ENCODE measurements around the gene NR4A1. TPM values are rescaled to one million over a fixed set of nuclear protein-coding genes. Genes with fewer than 3 reads are reported as not detected.

The NR4A1 gene
- 8.6 and 21.1 TPM in 2 replicates for total RNA-seq

GRCh38 chr12:52050758-52051541, at the start of gene NR4A1:
Gene NR4A1, plus strand, starts transcription at chr12:52051442. Its CDS starts 2,887 bp downstream, at chr12:52054329.

GRCh38 chr12:52006726-52007157, 44.5 kb upstream of the NR4A1 start, which contains the start of gene TAMALIN:
Gene TAMALIN, plus strand, starts transcription at chr12:52006946. Its CDS starts 74 bp downstream, at chr12:52007020.

GRCh38 chr12:52069327-52070184, 18.3 kb downstream of the NR4A1 start, which contains the start of gene ATG101:
Gene ATG101, plus strand, starts transcription at chr12:52069978. Its CDS starts 3,673 bp downstream, at chr12:52073651.

GRCh38 chr12:52079576-52080402, 28.5 kb downstream of the NR4A1 start, which contains the start of gene SMIM41:
Gene SMIM41, plus strand, starts transcription at chr12:52079704. Its CDS starts 76 bp downstream, at chr12:52079780.

Other genes with a start within 250 kb of the NR4A1 start
- gene FIGNL2, start 202.7 kb upstream of the NR4A1 start, total RNA-seq: 0.09 TPM in 1 of 2 replicates, not detected in the other
- gene ANKRD33, start 163.3 kb upstream of the NR4A1 start, total RNA-seq: not detected in 2 replicates
- gene ACVRL1, start 143.9 kb upstream of the NR4A1 start, total RNA-seq: 79.6 and 125 TPM in 2 replicates
- gene ACVR1B, start 99.7 kb upstream of the NR4A1 start, total RNA-seq: 9.2 and 16.1 TPM in 2 replicates
- 17.9 and 18.8 TPM in 2 replicates for gene TAMALIN, start 44.5 kb upstream of the NR4A1 start, total RNA-seq
- 53.8 and 61.4 TPM in 2 replicates for gene ATG101, start 18.5 kb downstream of the NR4A1 start, total RNA-seq
- gene SMIM41, start 28.3 kb downstream of the NR4A1 start, total RNA-seq: 2.0 TPM in 1 of 2 replicates, not detected in the other
- 0.09 and 0.35 TPM in 2 replicates for gene KRT80, start 140.6 kb downstream of the NR4A1 start, total RNA-seq
- gene KRT7, start 181.8 kb downstream of the NR4A1 start, total RNA-seq: 5.2 and 118 TPM in 2 replicates
- under 0.01 TPM in 1 of 2 replicates, not detected in the other for gene KRT86, start 223.2 kb downstream of the NR4A1 start, total RNA-seq
- not detected in 2 replicates for gene KRT81, start 240.1 kb downstream of the NR4A1 start, total RNA-seq